ENCODE data around the gene CLUH. TPM values are rescaled to one million over a fixed set of nuclear protein-coding genes. Genes with fewer than 3 reads are reported as not detected.
A peak's percentile ranks its signal among the peaks of the same experiment; 100 is the strongest.

Gene CLUH
- total RNA-seq, 4 donors from 2014 or later, result 120 to 291 (median 151) TPM

DNA sequence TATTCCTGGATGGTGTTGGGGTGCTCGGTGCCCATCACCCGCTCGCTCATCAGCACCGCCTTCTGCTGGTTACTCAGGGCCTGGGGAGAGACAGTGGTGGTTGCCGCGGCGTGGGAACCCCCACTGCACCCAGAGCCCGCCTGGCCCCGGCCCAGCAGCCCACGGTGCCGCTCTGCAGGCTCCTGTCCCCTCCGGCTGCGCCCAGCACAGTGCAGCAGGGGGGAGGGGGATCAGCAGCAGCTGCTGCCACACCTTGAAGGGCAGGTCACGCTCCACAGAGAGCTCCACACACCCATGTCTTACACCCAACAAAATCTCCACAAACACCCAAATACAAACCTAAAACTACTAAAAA is 18.8 kb downstream of the CLUH start:
- WGBS, result 100% methylated on average over 4 of the region's 14 CpGs
- TF ChIP-seq EP300 (IDR thresholded peaks at IDR 0.05), result no peak
- TF ChIP-seq POLR2A (IDR thresholded peaks at IDR 0.05), result no peak
- TF ChIP-seq CTCF (IDR thresholded peaks at IDR 0.05), result no peak
- TF ChIP-seq POLR2AphosphoS5 (IDR thresholded peaks at IDR 0.05), result no peak
- peaks cover 80% of the 10 kb centered on the region for H3K36me3 ChIP-seq

DNA sequence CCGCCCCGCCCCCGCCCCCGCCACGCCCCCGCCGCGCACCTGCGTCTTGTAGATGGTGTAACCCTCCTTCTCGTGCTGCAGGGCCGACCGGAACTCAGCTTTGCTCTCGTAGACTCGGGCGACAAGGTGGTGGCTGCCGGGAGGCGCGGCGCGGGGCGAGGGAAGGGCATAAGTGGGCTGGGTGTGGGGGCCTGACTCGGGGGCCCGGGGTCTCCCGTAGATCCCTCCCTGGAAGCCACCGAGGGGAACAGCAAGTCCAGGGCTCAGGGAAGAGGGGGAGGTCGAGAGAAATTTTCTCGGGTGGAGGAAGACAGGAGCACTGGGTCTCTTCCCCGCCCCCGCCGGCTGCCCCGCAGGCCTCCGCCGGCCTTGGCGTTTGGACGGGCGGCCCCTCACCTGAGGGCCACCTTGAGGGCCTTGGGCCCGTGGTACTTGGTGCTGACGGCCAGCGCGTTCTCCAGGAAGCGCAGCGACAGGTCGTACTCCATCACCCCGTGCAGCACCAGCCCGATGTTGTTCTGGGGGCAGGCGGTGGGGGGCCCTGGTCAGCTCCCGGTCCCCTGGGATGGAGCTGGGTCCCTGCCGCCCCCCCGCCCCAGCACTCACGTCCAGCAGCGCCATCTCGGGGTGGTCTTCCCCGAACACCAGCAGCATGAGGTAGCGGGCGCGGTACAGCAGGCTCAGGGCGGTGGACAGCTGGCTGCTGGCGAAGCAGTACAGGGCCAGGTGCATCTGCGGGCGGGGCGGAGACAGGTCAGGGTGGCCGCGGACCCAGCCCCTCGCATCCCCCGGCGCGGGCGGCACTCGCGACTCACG is 19.4 kb downstream of the CLUH start:
- DNase-seq (ENCODE audit: low spot score in 2 of 2), result peak in 1 of 2 donors; percentile 78
- TF ChIP-seq POLR2AphosphoS5 (IDR thresholded peaks at IDR 0.05), result no peak
- no peak for TF ChIP-seq EP300 (IDR thresholded peaks at IDR 0.05)
- TF ChIP-seq POLR2A (IDR thresholded peaks at IDR 0.05), result no peak
- TF ChIP-seq CTCF (IDR thresholded peaks at IDR 0.05), result no peak
- peaks cover 17% of the 10 kb centered on the region for H3K4me1 ChIP-seq
- H3K27ac ChIP-seq, result no peak overlapping the region
- H3K27me3 ChIP-seq, result no peaks in the 10 kb centered on the region
- no peak overlapping the region for H3K4me3 ChIP-seq
- peaks cover 74% of the 10 kb centered on the region for H3K36me3 ChIP-seq
- WGBS, result 93% methylated on average over 37 of the region's 71 CpGs
- H3K9me3 ChIP-seq, result no peaks in the 10 kb centered on the region

More for the DNA sequence above, 18.8 kb downstream of the CLUH start:
- Histone ChIP-seq H3K9me3 (no peaks in the 10 kb centered on the region), H3K27me3 (no peaks in the 10 kb centered on the region), H3K27ac (no peak overlapping the region), H3K4me1 (peaks cover 11% of the 10 kb centered on the region), H3K4me3 (no peak overlapping the region)
- DNase-seq (ENCODE audit: low spot score in 2 of 2), result no peak

DNA sequence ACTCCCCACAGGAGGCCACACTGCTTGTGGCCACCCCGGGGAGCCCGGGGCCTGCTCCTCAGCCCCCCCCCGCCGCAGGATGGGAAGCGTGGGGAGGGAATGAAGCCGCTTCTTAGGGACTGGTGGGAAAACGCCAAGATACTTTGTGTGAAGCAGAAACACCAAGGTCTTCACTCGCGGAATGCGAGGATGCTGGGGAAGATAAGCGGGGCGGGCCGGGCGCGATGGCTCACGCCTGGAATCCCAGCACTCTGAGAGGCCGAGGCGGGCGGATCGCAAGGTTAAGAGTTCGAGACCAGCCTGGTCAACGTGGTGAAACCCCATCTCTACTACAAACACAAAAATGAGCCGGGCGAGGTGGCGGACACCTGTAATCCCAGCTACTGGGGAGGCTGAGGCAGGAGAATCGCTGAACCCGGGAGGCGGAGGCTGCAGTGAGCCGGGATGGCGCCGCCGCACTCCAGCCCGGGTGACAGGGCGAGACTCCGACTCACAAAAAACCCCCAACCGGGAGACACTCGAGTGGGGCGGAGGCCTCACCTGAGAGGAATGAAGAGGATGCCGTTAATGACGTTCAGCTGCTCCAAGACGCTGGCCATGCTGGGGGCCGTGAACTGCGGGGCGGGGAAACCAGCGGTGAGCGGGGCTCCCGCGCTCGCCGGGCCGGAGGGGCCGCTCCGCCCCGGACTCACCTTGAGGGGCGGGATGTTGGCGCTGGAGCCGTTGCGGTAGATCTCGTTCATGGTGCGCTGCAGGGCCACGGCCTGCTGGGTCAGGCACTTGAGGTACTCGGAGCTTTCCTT is 20.3 kb downstream of the CLUH start:
- H3K4me1 ChIP-seq, result peaks cover 26% of the 10 kb centered on the region
- H3K27ac ChIP-seq, result no peak overlapping the region
- no peak for DNase-seq (ENCODE audit: low spot score in 2 of 2)
- peaks cover 65% of the 10 kb centered on the region for H3K36me3 ChIP-seq
- H3K27me3 ChIP-seq, result no peaks in the 10 kb centered on the region
- TF ChIP-seq POLR2A (IDR thresholded peaks at IDR 0.05) (no peak), POLR2AphosphoS5 (IDR thresholded peaks at IDR 0.05) (no peak), EP300 (IDR thresholded peaks at IDR 0.05) (no peak), CTCF (IDR thresholded peaks at IDR 0.05) (no peak)
- 93% methylated on average over 62 of the region's 62 CpGs for WGBS
- H3K9me3 ChIP-seq, result no peaks in the 10 kb centered on the region
- H3K4me3 ChIP-seq, result no peak overlapping the region

DNA sequence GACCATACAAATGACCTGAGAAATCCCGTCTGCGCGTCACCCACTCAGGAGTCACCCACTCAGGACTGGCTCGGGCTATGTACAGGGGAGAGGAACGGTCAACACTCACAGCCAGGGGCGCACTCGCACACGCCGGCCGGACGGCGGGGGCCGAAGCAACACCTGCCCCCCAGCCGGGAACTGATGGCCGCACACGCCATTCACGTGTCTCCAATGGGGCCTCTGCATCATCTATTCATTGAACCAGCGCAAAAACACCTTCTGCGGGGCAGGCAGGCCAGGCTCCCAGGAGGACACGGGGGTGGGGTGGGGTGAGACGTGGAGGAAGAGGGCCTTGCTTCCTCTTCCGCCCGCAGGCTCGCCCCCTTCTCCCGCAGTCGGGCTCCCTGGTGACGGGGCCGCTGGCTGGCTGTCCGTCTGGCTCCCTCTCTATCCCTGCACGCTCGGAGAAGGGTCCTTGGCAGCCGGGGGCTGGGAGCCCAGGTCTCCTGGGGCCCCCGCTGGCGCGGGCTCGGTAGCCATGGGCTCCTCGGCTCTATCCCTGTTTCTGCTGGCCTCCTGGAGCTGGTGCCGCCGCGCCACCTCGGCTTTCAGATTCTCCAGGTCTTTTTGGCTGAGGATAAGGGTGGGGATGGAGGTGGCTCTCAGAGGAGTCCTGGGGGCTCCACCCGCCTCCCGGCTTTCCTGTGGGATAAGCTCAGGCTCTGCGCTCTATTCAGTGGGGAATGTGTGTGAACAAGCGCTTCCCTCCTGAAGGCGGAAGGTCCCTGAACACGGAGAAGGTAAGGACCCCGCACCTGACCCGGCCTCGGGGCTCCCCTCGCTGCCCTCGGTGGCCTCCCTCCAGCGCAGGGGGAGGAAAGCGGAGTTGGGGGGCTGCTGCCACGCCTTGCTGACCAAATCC is 21.1 kb downstream of the CLUH start:
- Histone ChIP-seq H3K36me3 (peaks cover 57% of the 10 kb centered on the region), H3K27ac (no peak overlapping the region), H3K4me1 (peaks cover 30% of the 10 kb centered on the region), H3K27me3 (no peaks in the 10 kb centered on the region), H3K9me3 (no peaks in the 10 kb centered on the region), H3K4me3 (no peak overlapping the region)
- DNase-seq (ENCODE audit: low spot score in 2 of 2), result no peak
- TF ChIP-seq POLR2AphosphoS5 (IDR thresholded peaks at IDR 0.05) (no peak), CTCF (IDR thresholded peaks at IDR 0.05) (no peak), POLR2A (IDR thresholded peaks at IDR 0.05) (no peak), EP300 (IDR thresholded peaks at IDR 0.05) (no peak)
- WGBS, result 95% methylated on average over 11 of the region's 55 CpGs
